Measurements from ENCODE around the gene TENM3.

TENM3 gene

DNA sequence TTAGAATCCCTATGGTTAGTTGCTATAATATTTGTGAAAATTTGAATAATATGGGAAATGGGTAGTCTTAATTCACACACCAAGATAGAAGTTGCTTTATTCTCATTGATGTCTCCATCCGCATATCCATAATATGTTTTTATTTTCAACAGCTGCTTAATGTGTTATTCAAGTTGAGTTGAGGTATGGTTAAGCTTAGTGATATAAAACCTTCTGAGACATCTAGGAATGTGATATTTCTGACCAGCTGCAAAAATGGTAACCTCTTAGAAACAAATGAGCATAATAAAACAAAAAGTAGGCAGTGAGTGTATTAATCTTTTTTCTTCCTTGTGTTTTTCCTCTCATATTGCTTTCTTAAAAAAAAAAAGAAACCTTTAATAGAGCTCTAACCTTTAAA lies 172.9 kb downstream of the TENM3 start:
- no peaks in the 10 kb centered on the region for H3K79me2 ChIP-seq (ENCODE audit: insufficient read depth, low read length)
- no peak overlapping the region for H3K4me2 ChIP-seq (ENCODE audit: low read length)
- H3K9ac ChIP-seq (ENCODE audit: low read length): no peak overlapping the region
- no peaks in the 10 kb centered on the region for H4K20me1 ChIP-seq (ENCODE audit: insufficient read depth, low read length)
- H3K4me1 ChIP-seq (ENCODE audit: insufficient read depth, low read length, severe bottlenecking): no peaks in the 10 kb centered on the region
- no peaks in the 10 kb centered on the region for H3F3A ChIP-seq (ENCODE audit: insufficient read depth, low read length)
- TF ChIP-seq, protein P1, sequence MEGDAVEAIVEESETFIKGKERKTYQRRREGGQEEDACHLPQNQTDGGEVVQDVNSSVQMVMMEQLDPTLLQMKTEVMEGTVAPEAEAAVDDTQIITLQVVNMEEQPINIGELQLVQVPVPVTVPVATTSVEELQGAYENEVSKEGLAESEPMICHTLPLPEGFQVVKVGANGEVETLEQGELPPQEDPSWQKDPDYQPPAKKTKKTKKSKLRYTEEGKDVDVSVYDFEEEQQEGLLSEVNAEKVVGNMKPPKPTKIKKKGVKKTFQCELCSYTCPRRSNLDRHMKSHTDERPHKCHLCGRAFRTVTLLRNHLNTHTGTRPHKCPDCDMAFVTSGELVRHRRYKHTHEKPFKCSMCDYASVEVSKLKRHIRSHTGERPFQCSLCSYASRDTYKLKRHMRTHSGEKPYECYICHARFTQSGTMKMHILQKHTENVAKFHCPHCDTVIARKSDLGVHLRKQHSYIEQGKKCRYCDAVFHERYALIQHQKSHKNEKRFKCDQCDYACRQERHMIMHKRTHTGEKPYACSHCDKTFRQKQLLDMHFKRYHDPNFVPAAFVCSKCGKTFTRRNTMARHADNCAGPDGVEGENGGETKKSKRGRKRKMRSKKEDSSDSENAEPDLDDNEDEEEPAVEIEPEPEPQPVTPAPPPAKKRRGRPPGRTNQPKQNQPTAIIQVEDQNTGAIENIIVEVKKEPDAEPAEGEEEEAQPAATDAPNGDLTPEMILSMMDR (IDR thresholded peaks at IDR 0.05; ENCODE audit: low read length): no peak
- TF ChIP-seq EZH2 (IDR thresholded peaks at IDR 0.05; ENCODE audit: borderline replicate concordance, low read length): no peak
- H3K9me3 ChIP-seq (ENCODE audit: low read length): no peaks in the 10 kb centered on the region
- no peaks in the 10 kb centered on the region for H3K27me3 ChIP-seq (ENCODE audit: insufficient read depth, low read length)
- no peak overlapping the region for H3K4me3 ChIP-seq (ENCODE audit: low read depth, low read length, poor library complexity, severe bottlenecking)
- no peaks in the 10 kb centered on the region for H3K9me2 ChIP-seq (ENCODE audit: low read depth, low read length)
- H3K27ac ChIP-seq (ENCODE audit: low read depth, low read length, poor library complexity, severe bottlenecking): no peak overlapping the region
- H2AFZ ChIP-seq (ENCODE audit: low read length): no peak overlapping the region
- H3K36me3 ChIP-seq (ENCODE audit: insufficient read depth, low read length): no peaks in the 10 kb centered on the region

DNA sequence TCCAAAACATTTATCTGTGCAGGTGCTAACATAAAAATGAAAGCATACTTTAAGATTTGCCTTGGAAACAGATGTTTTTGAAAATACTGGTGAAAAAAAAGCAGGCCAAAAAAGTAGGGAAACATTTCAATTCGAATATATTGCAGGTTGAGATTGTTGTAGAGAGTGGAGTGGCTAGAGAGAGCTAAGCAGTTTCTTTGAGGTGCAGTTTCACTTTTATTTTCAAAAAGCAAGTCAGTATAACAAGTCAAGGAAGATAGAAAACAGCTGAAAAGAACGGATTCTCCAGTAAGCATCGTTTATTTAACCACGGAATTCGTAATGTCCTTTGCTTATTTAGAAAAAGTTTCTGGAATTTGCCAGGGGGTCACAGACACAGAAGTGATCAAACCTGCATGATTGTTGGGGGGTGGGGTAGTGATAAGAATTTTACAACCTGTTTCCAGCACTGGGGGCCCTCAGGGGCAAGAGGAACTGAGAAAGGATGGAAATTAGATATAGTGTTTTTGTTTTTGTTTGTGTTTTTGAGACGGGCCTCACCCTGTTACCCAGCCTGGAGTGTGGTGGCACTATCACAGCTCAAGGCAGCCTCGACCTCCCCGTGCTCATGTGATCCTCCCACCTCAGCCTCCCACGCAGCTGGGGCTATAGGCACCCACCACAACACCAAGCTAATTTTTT lies 175.0 kb downstream of the TENM3 start:
- H3K4me2 ChIP-seq (ENCODE audit: low read length): no peak overlapping the region
- H3K79me2 ChIP-seq (ENCODE audit: insufficient read depth, low read length): no peaks in the 10 kb centered on the region
- H3F3A ChIP-seq (ENCODE audit: insufficient read depth, low read length): no peaks in the 10 kb centered on the region
- H2AFZ ChIP-seq (ENCODE audit: low read length): no peak overlapping the region
- H3K27me3 ChIP-seq (ENCODE audit: insufficient read depth, low read length): no peaks in the 10 kb centered on the region
- TF ChIP-seq, protein P1 (IDR thresholded peaks at IDR 0.05; ENCODE audit: low read length): no peak
- no peak for TF ChIP-seq EZH2 (IDR thresholded peaks at IDR 0.05; ENCODE audit: borderline replicate concordance, low read length)
- H3K36me3 ChIP-seq (ENCODE audit: insufficient read depth, low read length): no peaks in the 10 kb centered on the region
- no peaks in the 10 kb centered on the region for H3K4me1 ChIP-seq (ENCODE audit: insufficient read depth, low read length, severe bottlenecking)
- H4K20me1 ChIP-seq (ENCODE audit: insufficient read depth, low read length): no peaks in the 10 kb centered on the region
- no peak overlapping the region for H3K27ac ChIP-seq (ENCODE audit: low read depth, low read length, poor library complexity, severe bottlenecking)
- no peak overlapping the region for H3K9ac ChIP-seq (ENCODE audit: low read length)
- no peaks in the 10 kb centered on the region for H3K9me2 ChIP-seq (ENCODE audit: low read depth, low read length)
- no peak overlapping the region for H3K4me3 ChIP-seq (ENCODE audit: low read depth, low read length, poor library complexity, severe bottlenecking)
- no peaks in the 10 kb centered on the region for H3K9me3 ChIP-seq (ENCODE audit: low read length)

DNA sequence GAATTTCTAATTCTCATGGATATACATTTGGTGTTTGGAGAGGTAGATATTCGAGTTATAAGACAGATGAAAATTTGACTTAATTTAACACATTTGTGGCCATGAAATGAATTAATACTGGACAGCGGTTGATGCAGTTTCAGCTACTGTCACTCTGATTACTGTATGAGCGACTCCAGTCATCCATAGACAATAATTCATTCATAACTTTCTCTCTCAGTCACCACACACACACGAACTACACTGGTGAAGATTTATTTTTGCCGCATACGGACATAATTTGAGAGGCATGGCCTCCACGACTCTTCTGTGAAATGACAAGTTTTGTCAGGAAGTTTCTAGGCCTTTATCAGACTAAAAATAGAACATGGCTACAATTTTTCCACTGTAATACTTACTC lies 177.0 kb downstream of the TENM3 start:
- Histone ChIP-seq H3K27me3 (ENCODE audit: insufficient read depth, low read length) (no peaks in the 10 kb centered on the region), H3K79me2 (ENCODE audit: insufficient read depth, low read length) (no peaks in the 10 kb centered on the region), H2AFZ (ENCODE audit: low read length) (no peak overlapping the region), H3F3A (ENCODE audit: insufficient read depth, low read length) (no peaks in the 10 kb centered on the region), H3K4me3 (ENCODE audit: low read depth, low read length, poor library complexity, severe bottlenecking) (no peak overlapping the region), H3K4me2 (ENCODE audit: low read length) (no peak overlapping the region), H3K9ac (ENCODE audit: low read length) (no peak overlapping the region), H3K4me1 (ENCODE audit: insufficient read depth, low read length, severe bottlenecking) (no peaks in the 10 kb centered on the region), H3K27ac (ENCODE audit: low read depth, low read length, poor library complexity, severe bottlenecking) (no peak overlapping the region), H3K36me3 (ENCODE audit: insufficient read depth, low read length) (no peaks in the 10 kb centered on the region), H3K9me2 (ENCODE audit: low read depth, low read length) (no peaks in the 10 kb centered on the region), H3K9me3 (ENCODE audit: low read length) (no peaks in the 10 kb centered on the region), H4K20me1 (ENCODE audit: insufficient read depth, low read length) (no peaks in the 10 kb centered on the region)
- TF ChIP-seq, protein P1 (IDR thresholded peaks at IDR 0.05; ENCODE audit: low read length): no peak
- TF ChIP-seq EZH2 (IDR thresholded peaks at IDR 0.05; ENCODE audit: borderline replicate concordance, low read length): no peak
